IMR-90 (cell line): ENCODE measurements around the gene CATSPER3.

Experiments used
- CEBPB ChIP-seq: IDR thresholded peaks from 2 replicates; pipeline ENCODE4 v1.6.1; 2012; ENCODE audit warnings: low read depth, low read length, improper control_type of control experiment
- POLR2A ChIP-seq: IDR thresholded peaks from 2 replicates; pipeline ENCODE4 v1.6.1; 2012; ENCODE audit warnings: mild to moderate bottlenecking, low read depth, low read length
- RAD21 ChIP-seq: IDR thresholded peaks from 2 replicates; pipeline ENCODE4 v1.6.1; 2012; ENCODE audit warnings: low read length, improper control_type of control experiment
- SMC3 ChIP-seq: fragments of 150-350 bp; IDR thresholded peaks from 2 replicates; pipeline ENCODE4 v1.6.1; 2016; ENCODE audit warnings: low read depth, mild to moderate bottlenecking, antibody characterized with exemption, low read length, moderate library complexity
- TF ChIP-seq, protein P1 (sequence below): conservative IDR thresholded peaks from 2 replicates; pipeline ENCODE4 v1.5.1; 2012; ENCODE audit warnings: mild to moderate bottlenecking, low read depth, low read length, improper control_type of control experiment
- TF ChIP-seq, protein P2 (sequence below): fragments of 150-350 bp; IDR thresholded peaks from 2 replicates; pipeline ENCODE4 v1.6.1; 2017; ENCODE audit warnings: mild to moderate bottlenecking, antibody characterized with exemption, low read length, low read depth

DNA sequence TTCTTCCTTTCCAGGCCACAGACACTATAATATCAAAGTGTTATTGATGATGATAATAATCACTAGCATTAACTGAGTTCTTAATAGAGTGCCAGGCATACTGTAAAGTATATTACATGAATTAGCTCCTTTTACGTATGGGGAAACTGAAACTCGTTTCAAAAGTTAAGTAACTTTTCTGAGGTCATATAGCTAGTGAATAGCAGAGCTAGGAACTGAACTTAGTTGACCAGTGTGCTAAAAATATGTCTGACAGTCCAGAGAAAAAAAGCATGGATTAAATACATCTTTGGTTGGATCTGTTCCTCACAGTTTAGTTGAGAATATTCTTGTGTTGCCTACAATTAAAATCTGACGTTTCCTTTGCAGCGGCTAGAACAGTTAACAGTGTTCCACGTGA is 18.4 kb upstream of the CATSPER3 start:
- TF ChIP-seq, protein P1, sequence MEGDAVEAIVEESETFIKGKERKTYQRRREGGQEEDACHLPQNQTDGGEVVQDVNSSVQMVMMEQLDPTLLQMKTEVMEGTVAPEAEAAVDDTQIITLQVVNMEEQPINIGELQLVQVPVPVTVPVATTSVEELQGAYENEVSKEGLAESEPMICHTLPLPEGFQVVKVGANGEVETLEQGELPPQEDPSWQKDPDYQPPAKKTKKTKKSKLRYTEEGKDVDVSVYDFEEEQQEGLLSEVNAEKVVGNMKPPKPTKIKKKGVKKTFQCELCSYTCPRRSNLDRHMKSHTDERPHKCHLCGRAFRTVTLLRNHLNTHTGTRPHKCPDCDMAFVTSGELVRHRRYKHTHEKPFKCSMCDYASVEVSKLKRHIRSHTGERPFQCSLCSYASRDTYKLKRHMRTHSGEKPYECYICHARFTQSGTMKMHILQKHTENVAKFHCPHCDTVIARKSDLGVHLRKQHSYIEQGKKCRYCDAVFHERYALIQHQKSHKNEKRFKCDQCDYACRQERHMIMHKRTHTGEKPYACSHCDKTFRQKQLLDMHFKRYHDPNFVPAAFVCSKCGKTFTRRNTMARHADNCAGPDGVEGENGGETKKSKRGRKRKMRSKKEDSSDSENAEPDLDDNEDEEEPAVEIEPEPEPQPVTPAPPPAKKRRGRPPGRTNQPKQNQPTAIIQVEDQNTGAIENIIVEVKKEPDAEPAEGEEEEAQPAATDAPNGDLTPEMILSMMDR = no peak
- TF ChIP-seq POLR2A (no peak), SMC3 (no peak), CEBPB (no peak), RAD21 (no peak)
- TF ChIP-seq, protein P2, sequence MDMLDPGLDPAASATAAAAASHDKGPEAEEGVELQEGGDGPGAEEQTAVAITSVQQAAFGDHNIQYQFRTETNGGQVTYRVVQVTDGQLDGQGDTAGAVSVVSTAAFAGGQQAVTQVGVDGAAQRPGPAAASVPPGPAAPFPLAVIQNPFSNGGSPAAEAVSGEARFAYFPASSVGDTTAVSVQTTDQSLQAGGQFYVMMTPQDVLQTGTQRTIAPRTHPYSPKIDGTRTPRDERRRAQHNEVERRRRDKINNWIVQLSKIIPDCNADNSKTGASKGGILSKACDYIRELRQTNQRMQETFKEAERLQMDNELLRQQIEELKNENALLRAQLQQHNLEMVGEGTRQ = no peak
